ENCODE results near the gene FBXL16.

Gene FBXL16

DNA sequence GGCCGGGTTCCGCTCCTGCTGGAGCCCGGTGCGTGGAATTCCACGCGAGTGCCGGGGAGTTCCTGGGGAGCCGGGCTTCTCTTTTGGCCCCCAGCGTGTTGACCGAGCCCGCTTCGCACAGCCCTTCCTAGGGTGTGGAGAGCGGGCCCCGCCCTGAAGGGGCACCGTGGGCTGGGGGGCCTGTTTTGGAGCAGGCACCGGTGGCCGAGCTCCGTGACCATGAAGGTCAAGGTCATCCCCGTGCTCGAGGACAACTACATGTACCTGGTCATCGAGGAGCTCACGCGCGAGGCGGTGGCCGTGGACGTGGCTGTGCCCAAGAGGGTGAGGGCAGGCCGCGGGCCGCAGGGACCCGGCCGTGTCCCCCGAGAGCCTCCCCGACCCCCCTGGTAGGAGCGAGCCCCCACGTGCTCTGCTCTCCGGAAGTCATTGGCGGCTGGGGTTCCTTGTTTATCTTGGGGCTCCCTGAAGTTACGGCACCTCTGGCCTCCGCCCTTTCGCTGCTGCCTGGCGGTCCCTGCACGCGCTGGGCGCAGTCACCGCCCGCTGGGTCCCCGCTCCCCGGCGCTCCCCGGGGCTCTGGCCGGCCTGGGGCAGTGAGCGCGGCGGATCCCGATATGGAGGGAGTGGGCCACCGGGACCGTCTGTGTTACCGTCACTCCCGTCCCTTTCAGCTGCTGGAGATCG, 21.8 kb upstream of the FBXL16 start:
- TF ChIP-seq, protein P1, sequence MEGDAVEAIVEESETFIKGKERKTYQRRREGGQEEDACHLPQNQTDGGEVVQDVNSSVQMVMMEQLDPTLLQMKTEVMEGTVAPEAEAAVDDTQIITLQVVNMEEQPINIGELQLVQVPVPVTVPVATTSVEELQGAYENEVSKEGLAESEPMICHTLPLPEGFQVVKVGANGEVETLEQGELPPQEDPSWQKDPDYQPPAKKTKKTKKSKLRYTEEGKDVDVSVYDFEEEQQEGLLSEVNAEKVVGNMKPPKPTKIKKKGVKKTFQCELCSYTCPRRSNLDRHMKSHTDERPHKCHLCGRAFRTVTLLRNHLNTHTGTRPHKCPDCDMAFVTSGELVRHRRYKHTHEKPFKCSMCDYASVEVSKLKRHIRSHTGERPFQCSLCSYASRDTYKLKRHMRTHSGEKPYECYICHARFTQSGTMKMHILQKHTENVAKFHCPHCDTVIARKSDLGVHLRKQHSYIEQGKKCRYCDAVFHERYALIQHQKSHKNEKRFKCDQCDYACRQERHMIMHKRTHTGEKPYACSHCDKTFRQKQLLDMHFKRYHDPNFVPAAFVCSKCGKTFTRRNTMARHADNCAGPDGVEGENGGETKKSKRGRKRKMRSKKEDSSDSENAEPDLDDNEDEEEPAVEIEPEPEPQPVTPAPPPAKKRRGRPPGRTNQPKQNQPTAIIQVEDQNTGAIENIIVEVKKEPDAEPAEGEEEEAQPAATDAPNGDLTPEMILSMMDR (IDR thresholded peaks at IDR 0.05; ENCODE audit: insufficient read depth, low read length, poor library complexity, severe bottlenecking): no peak
- Histone ChIP-seq H3K4me3 (replicated peaks; ENCODE audit: low read depth, low read length) (peak overlapping the region; percentile 79), H3K27me3 (replicated peaks; ENCODE audit: control insufficient read depth, insufficient read depth, low read length) (no peaks in the 10 kb centered on the region), H3K36me3 (ENCODE audit: control insufficient read depth, insufficient read depth, low read length) (peaks cover 10% of the 10 kb centered on the region)
- DNase-seq (ENCODE audit: extremely low read depth, insufficient read length): peak; percentile 62

DNA sequence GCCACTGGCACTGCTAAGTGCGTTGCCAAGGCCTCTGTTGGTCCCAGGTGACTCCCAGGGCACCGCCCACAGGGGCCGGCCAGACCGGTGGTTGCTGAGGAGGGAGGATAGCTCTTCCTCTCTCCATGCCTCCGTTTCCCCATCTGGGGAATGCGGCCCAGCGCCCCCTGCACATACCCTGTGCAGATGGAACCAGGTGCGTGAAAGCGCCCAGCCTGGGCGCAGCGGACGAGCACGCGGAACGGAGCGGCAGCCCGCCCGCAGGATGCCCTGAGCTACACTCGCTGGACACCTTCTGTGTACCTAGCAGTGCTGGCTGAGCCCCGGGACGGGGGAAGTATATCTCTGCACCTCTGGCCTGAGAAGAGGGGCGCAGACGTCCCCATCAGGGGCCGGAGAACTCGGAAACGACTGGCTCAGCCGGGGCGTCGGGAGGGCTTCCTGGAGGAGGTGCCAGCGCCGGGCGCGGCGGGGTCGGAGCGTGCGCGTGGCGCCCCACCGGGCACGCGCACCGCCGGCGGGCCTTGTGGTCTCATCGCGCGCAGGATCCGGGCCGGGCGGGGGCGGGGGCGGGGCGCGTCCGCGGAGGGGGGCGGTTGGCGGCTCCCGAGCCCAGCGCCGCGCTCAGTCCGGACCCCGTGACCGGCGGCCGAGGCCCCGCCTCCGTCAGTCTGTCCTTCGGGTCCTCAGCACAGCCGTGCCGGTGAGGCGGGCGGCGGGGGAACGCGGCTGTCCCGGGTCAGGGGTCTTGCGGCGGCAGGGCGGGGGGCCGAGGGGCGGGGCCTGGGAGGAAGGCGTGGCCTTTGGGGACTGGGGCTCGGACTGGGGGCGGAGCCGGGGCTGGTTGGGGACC, 21.1 kb upstream of the FBXL16 start, which contains the start of the genes CCDC78 and HAGHL:
CCDC78 (minus strand) TSS at position 6 of the 853 bp plus-strand sequence. CDS start 76 bp downstream, outside the sequence.
HAGHL (plus strand) TSS at position 669 of the 853 bp plus-strand sequence. CDS start 404 bp downstream, outside the sequence.
- TF ChIP-seq, protein P1 (IDR thresholded peaks at IDR 0.05; ENCODE audit: insufficient read depth, low read length, poor library complexity, severe bottlenecking): no peak
- peak; percentile 78 for DNase-seq (ENCODE audit: extremely low read depth, insufficient read length)
- no peaks in the 10 kb centered on the region for H3K27me3 ChIP-seq (replicated peaks; ENCODE audit: control insufficient read depth, insufficient read depth, low read length)
- peaks cover 8% of the 10 kb centered on the region for H3K36me3 ChIP-seq (ENCODE audit: control insufficient read depth, insufficient read depth, low read length)
- peak within 1 kb of the TSS; percentile 79 for H3K4me3 ChIP-seq (replicated peaks; ENCODE audit: low read depth, low read length)

DNA sequence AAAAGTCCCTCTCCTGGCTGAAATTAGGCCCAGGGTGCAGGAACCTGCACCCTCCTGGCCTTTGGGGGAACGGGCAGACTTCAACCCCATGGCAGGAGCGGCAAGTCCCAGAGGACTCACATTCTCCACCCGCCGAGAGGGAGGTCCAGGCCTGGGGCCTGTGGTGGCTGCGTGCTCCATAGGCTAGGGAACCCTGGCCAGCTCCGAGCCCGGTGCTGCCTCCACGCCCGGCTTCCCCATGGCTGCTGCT, 20.5 kb upstream of the FBXL16 start:
- TF ChIP-seq, protein P1 (IDR thresholded peaks at IDR 0.05; ENCODE audit: insufficient read depth, low read length, poor library complexity, severe bottlenecking): no peak
- Histone ChIP-seq H3K4me3 (replicated peaks; ENCODE audit: low read depth, low read length) (no peak overlapping the region), H3K36me3 (ENCODE audit: control insufficient read depth, insufficient read depth, low read length) (peaks cover 8% of the 10 kb centered on the region), H3K27me3 (replicated peaks; ENCODE audit: control insufficient read depth, insufficient read depth, low read length) (no peaks in the 10 kb centered on the region)
- DNase-seq (ENCODE audit: extremely low read depth, insufficient read length): no peak

DNA sequence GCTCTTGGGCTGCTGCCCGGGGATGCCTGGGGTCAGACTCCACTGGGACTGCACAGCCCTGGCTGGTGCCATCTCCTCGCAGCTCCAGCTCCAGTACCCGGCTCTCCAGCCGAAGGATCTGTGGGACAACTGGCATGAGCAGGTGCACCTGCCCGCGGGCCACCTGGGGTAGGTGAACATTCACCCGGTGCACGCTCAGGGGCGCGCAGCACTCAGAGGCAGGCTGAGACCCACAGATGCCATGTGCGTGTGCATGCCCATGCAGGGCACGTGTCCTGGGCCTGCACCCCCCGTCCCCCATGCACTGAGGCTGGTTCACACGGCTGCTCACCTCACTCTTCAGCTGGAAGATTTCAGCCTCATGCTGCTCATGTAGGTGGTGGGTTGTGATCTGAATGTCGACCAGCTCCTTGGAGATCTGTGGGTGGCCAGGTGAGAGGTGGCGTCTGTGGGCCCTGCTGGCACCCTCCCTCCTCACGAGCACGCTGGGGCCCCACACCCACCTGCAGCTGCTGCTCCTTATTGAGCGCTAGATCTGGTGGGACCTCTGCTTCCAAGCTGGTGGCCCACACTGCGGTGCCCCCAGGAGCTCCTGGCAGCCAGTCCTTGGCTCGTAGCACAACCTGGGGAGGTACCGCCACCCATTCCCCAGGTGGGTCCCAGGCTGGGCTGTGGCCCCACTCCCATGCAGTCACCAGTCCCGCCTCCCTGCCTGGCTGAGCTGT, 20.0 kb upstream of the FBXL16 start:
- H3K36me3 ChIP-seq (ENCODE audit: control insufficient read depth, insufficient read depth, low read length): peaks cover 7% of the 10 kb centered on the region
- no peak overlapping the region for H3K4me3 ChIP-seq (replicated peaks; ENCODE audit: low read depth, low read length)
- no peak for DNase-seq (ENCODE audit: extremely low read depth, insufficient read length)
- TF ChIP-seq, protein P1 (IDR thresholded peaks at IDR 0.05; ENCODE audit: insufficient read depth, low read length, poor library complexity, severe bottlenecking): no peak
- no peaks in the 10 kb centered on the region for H3K27me3 ChIP-seq (replicated peaks; ENCODE audit: control insufficient read depth, insufficient read depth, low read length)

DNA sequence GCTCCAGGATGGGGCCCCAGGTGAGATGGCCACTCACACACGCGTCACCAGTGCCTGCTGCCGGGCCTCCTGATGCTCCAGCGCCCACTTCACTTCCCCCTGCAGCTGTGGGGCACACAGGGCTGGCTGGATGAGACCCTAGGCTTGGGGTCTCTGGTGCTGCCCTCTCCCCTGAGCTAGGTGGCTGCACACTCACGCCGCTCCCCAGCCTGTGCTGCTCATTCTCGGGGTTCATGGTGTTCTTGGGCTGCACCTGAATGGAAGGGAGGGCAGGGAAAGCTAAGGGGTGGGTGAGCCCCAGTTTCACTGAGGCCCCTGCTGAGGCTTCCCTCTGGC, 19.4 kb upstream of the FBXL16 start:
- H3K36me3 ChIP-seq (ENCODE audit: control insufficient read depth, insufficient read depth, low read length): peaks cover 4% of the 10 kb centered on the region
- H3K27me3 ChIP-seq (replicated peaks; ENCODE audit: control insufficient read depth, insufficient read depth, low read length): no peaks in the 10 kb centered on the region
- H3K4me3 ChIP-seq (replicated peaks; ENCODE audit: low read depth, low read length): no peak overlapping the region
- TF ChIP-seq, protein P1 (IDR thresholded peaks at IDR 0.05; ENCODE audit: insufficient read depth, low read length, poor library complexity, severe bottlenecking): no peak
- no peak for DNase-seq (ENCODE audit: extremely low read depth, insufficient read length)

All from GM06990 (cell line).